ENCODE measurements around the gene NPM3. TPM values are rescaled to one million over a fixed set of nuclear protein-coding genes. Genes with fewer than 3 reads are reported as not detected.

NPM3 gene, protein sequence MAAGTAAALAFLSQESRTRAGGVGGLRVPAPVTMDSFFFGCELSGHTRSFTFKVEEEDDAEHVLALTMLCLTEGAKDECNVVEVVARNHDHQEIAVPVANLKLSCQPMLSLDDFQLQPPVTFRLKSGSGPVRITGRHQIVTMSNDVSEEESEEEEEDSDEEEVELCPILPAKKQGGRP
- 18.0 TPM for total RNA-seq
- long read RNA-seq = 0 reads

DNA sequence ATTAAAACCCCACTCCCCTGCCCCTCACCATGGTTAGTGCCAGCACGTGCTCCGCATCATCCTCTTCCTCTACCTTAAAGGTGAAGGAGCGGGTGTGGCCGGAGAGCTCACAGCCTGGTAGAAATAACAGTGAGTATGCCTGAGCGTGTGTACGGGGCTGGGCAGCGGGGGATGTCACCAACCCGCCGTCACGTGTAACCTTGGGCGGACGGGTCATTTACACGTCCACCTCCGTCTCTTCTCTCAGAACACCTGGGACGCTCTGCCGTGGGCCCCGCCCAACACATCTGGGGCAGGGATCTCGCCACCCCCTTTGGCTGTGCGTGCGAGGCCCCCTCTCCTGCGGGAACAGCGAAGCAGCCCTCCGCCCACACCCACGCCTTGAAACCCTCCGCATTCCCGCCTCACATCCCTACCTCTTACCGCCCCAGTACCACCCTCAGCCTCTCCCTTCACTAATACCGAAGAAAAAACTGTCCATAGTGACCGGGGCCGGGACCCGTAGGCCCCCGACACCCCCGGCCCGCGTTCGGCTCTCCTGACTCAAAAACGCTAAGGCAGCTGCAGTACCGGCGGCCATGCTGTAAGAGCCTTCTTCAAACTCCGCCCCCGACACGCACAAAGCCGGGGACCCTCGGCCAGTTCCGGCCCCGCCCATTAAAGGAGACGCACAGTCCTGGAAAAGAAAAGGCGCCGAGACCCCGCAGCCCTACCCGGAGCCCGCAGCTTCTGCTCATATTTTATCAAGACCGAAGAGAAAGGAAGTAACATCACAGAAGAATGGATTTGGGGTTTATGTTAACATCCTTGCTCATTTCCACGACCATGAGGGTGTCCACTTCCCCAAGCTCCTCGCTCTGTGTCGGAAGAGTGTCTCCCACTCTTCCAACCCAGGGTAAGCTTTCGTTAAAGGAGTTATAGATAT is at the start of gene NPM3:
NPM3 (minus strand) TSS at position 636 of the 925 bp plus-strand sequence; CDS start at position 580, 56 bp downstream.
- peaks cover 42% of the 10 kb centered on the region for H3K4me1 ChIP-seq

DNA sequence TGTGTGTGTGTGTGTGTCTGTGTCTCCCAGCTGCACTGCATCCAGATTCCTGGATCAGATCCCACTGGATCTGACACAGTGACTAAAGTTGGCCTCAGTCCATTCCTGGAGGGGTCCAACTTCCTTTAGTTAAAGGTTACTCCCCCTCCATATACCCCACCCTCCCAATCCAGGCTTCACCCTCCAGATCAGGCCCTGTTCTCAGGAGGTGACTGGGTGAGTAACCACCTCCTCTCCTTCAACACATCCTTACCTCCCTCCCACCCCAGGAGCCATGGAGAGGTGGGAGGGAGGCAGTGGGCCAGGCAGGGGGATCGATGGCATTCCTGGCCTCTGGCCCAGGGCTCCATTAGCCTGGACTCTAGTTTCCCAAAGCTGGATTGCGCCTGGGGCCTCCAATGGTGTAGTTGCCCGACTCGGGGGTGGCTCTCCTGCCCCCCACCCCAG is 49.1 kb upstream of the NPM3 start:
- DNase-seq (peak; percentile 32), ATAC-seq (no peak)
- Histone ChIP-seq H3K9me3 (no peaks in the 10 kb centered on the region), H3K27ac (no peak overlapping the region), H3K4me3 (no peak overlapping the region), H3K27me3 (no peaks in the 10 kb centered on the region), H3K4me1 (peaks cover 23% of the 10 kb centered on the region), H3K36me3 (no peaks in the 10 kb centered on the region)
- TF ChIP-seq, protein P1, sequence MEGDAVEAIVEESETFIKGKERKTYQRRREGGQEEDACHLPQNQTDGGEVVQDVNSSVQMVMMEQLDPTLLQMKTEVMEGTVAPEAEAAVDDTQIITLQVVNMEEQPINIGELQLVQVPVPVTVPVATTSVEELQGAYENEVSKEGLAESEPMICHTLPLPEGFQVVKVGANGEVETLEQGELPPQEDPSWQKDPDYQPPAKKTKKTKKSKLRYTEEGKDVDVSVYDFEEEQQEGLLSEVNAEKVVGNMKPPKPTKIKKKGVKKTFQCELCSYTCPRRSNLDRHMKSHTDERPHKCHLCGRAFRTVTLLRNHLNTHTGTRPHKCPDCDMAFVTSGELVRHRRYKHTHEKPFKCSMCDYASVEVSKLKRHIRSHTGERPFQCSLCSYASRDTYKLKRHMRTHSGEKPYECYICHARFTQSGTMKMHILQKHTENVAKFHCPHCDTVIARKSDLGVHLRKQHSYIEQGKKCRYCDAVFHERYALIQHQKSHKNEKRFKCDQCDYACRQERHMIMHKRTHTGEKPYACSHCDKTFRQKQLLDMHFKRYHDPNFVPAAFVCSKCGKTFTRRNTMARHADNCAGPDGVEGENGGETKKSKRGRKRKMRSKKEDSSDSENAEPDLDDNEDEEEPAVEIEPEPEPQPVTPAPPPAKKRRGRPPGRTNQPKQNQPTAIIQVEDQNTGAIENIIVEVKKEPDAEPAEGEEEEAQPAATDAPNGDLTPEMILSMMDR (IDR thresholded peaks at IDR 0.05) = no peak
- intact Hi-C loops (cut with DNase I) = no loop called here

More for the DNA sequence above, at the start of gene NPM3:
- intact Hi-C loops (cut with DNase I) = loop anchor here (5.0 kb wide), 1 partner anchor 181 kb away; no protein-coding TSS in a partner anchor
- H3K36me3 ChIP-seq = peaks cover 42% of the 10 kb centered on the region
- peak within 1 kb of the TSS; percentile 63 for H3K27ac ChIP-seq
- DNase-seq (peak; percentile 89), ATAC-seq (peak; percentile 66)
- peaks cover 14% of the 10 kb centered on the region for H3K27me3 ChIP-seq
- TF ChIP-seq, protein P1 (IDR thresholded peaks at IDR 0.05) = no peak
- peak within 1 kb of the TSS; percentile 73 for H3K4me3 ChIP-seq
- no peaks in the 10 kb centered on the region for H3K9me3 ChIP-seq

DNA sequence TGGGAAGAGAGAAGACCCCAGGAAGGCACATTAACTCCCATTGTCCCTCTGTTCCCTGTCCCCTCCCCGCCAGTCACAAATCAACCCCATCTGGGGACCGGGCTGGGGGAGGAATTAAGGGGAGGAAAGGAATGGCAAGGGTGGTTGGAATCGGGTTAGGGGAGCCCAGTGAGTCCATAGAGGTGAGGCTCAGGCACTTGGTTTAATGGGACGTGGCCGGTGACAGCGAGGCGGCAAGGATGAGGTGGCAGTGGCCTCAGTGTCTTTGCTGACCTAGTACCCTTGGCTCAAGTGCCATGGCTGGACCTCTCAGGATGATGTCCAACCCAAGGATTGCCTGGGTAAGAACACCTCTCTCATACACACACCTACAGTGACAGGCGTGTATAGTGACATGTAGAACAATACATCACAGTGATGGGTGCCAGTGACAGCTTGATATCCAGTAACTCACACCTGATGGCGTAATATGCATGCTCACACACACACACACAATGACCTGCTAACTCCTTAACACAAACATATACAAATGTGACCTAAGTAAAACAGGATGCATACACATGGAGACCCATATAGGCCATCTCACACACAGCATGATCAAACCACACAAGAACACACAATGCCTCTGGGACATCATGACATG is 48.0 kb upstream of the NPM3 start:
- intact Hi-C loops (cut with DNase I) = no loop called here
- Histone ChIP-seq H3K9me3 (no peaks in the 10 kb centered on the region), H3K27ac (peak overlapping the region; percentile 3), H3K27me3 (no peaks in the 10 kb centered on the region), H3K36me3 (no peaks in the 10 kb centered on the region), H3K4me3 (peak overlapping the region; percentile 58), H3K4me1 (peaks cover 23% of the 10 kb centered on the region)
- TF ChIP-seq, protein P1 (IDR thresholded peaks at IDR 0.05) = no peak
- ATAC-seq (no peak), DNase-seq (no peak)

DNA sequence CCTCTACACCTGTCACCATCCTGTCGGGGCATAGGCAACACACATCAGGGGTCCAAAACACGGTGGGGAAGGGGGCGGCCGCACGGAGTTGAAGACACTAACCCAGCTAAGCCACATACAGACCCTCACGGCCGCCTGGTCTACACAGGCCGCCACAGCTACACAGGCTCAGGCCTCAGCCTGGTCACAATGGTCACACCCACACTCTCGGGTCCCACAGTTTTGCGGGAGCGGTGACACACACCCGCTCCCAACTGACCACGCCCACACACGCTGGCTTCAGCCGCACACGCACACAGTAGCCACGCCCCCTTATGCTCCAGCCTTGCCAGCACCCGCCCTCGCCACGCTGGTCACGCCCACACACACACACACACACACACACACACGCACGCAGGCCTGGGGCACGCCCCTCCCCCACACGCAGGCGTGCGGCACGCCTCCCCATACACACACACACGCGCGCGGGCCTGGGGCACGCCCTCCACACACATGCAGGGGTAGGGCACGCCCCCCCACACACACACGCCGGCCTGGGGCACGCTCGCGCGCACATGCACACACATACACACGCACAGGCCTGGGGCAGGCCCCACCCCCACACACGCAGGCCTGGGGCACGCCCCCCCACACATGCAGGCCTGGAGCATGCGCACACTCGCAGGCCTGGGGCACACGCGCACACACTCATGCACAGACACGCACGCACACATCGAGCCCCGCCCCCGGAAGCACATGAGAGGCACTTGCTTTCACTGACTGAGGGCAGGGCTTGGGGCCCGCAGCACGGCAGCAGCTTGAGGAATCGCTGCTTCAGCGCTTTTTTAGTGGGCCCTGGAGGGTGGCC is 47.3 kb upstream of the NPM3 start:
- ATAC-seq (peak; percentile 88), DNase-seq (peak; percentile 94)
- H3K4me1 ChIP-seq = peaks cover 23% of the 10 kb centered on the region
- H3K9me3 ChIP-seq = no peaks in the 10 kb centered on the region
- H3K27me3 ChIP-seq = no peaks in the 10 kb centered on the region
- TF ChIP-seq, protein P1 (IDR thresholded peaks at IDR 0.05) = no peak
- peak overlapping the region; percentile 3 for H3K27ac ChIP-seq
- no peaks in the 10 kb centered on the region for H3K36me3 ChIP-seq
- intact Hi-C loops (cut with DNase I) = no loop called here
- H3K4me3 ChIP-seq = peak overlapping the region; percentile 58
